Mesenchymal stem cell (in vitro differentiated cells and primary cell): Measurements from ENCODE around the gene CNBP.

Source experiments
- DNase-seq: peaks from one replicate; pipeline ENCODE4 v3.0.0-alpha.2; 2013
- H2AFZ ChIP-seq: one replicate; pipeline ENCODE4 v1.6.1; 2013; ENCODE audit warnings: low read depth, mild to moderate bottlenecking, control low read depth, inconsistent platforms, low read length, moderate library complexity
- H2AK5ac ChIP-seq: 2 replicates; pipeline ENCODE4 v1.6.1; 2013; ENCODE audit warnings: low read length, moderate library complexity, mild to moderate bottlenecking, inconsistent platforms; ENCODE audit not compliant: severe bottlenecking
- H2BK120ac ChIP-seq: one replicate; pipeline ENCODE4 v1.6.1; 2013; ENCODE audit warnings: low read depth, mild to moderate bottlenecking, inconsistent platforms, low read length, moderate library complexity
- H2BK12ac ChIP-seq, 2 experiments: one replicate each; pipeline ENCODE4 v1.6.1; 2013; ENCODE audit warnings: inconsistent platforms in 2 of 2, low read length in 2 of 2, mild to moderate bottlenecking in 2 of 2, moderate library complexity in 2 of 2, control low read depth in 1 of 2
- H2BK15ac ChIP-seq: one replicate; pipeline ENCODE4 v1.6.1; 2013; ENCODE audit warnings: mild to moderate bottlenecking, low read depth, inconsistent platforms; ENCODE audit not compliant: poor library complexity, severe bottlenecking
- H2BK5ac ChIP-seq: 2 replicates; pipeline ENCODE4 v1.6.1; 2013; ENCODE audit warnings: low read depth, mild to moderate bottlenecking, low read length, control low read depth, inconsistent platforms; ENCODE audit not compliant: poor library complexity, severe bottlenecking
- H3K14ac ChIP-seq, 2 experiments: one replicate each; pipeline ENCODE4 v1.6.1; 2013; ENCODE audit warnings: inconsistent platforms in 2 of 2, low read length in 2 of 2, control low read depth in 1 of 2, mild to moderate bottlenecking in 1 of 2, moderate library complexity in 1 of 2
- H3K18ac ChIP-seq, 2 experiments: one replicate each; pipeline ENCODE4 v1.6.1; 2013; ENCODE audit warnings: inconsistent platforms in 2 of 2, low read length in 2 of 2, control low read depth in 1 of 2, low read depth in 1 of 2, mild to moderate bottlenecking in 1 of 2
- H3K23ac ChIP-seq, 2 experiments: one replicate each; pipeline ENCODE4 v1.6.1; 2013; ENCODE audit warnings: inconsistent platforms in 2 of 2, low read length in 2 of 2, mild to moderate bottlenecking in 2 of 2, moderate library complexity in 2 of 2, control low read depth in 1 of 2
- H3K27ac ChIP-seq: 2 replicates; pipeline ENCODE4 v1.5.1; 2013; ENCODE audit warnings: mild to moderate bottlenecking, moderate library complexity, low read length, control low read depth, inconsistent platforms; ENCODE audit not compliant: poor library complexity, severe bottlenecking
- H3K27me3 ChIP-seq, 2 experiments: 2 replicates each; pipeline versions ENCODE4 v1.6.1 to v1.7.0; 2013; ENCODE audit warnings: low read length in 2 of 2, mild to moderate bottlenecking in 2 of 2, moderate library complexity in 2 of 2, control low read depth in 1 of 2, inconsistent platforms in 1 of 2; ENCODE audit not compliant: control insufficient read depth in 1 of 2, insufficient read depth in 1 of 2
- H3K36me3 ChIP-seq, 2 experiments: 2 replicates each; pipeline versions ENCODE4 v1.6.1 to v1.7.0; 2013; ENCODE audit warnings: low read length in 2 of 2, control low read depth in 1 of 2, inconsistent platforms in 1 of 2, low read depth in 1 of 2, mild to moderate bottlenecking in 1 of 2; ENCODE audit not compliant: insufficient read depth in 2 of 2, control insufficient read depth in 1 of 2
- H3K4ac ChIP-seq, 2 experiments: one replicate each; pipeline ENCODE4 v1.6.1; 2013; ENCODE audit warnings: inconsistent platforms in 2 of 2, low read length in 2 of 2, mild to moderate bottlenecking in 2 of 2, moderate library complexity in 2 of 2, control low read depth in 1 of 2, low read depth in 1 of 2
- H3K4me1 ChIP-seq: 2 replicates; pipeline ENCODE4 v1.6.1; 2013; ENCODE audit warnings: low read depth, low read length, control low read depth; ENCODE audit not compliant: control insufficient read depth, insufficient read depth
- H3K4me2 ChIP-seq: 2 replicates; pipeline ENCODE4 v1.6.1; 2013; ENCODE audit warnings: low read length, mild to moderate bottlenecking, inconsistent platforms; ENCODE audit not compliant: poor library complexity, severe bottlenecking
- H3K4me3 ChIP-seq, 2 experiments: 2 replicates each; pipeline versions ENCODE4 v1.5.1 to v1.7.0; 2013; ENCODE audit warnings: low read length in 2 of 2, mild to moderate bottlenecking in 2 of 2, control low read depth in 1 of 2, low read depth in 1 of 2; ENCODE audit not compliant: insufficient read depth in 1 of 2
- H3K79me1 ChIP-seq: replicated peaks from 2 replicates; pipeline ENCODE4 v1.6.1; 2013; ENCODE audit warnings: mild to moderate bottlenecking, control low read depth, low read length, inconsistent platforms; ENCODE audit not compliant: poor library complexity, severe bottlenecking
- H3K9ac ChIP-seq: 2 replicates; pipeline ENCODE4 v1.7.0; 2013; ENCODE audit warnings: mild to moderate bottlenecking, low read length, moderate library complexity
- H3K9me3 ChIP-seq: 2 replicates; pipeline ENCODE4 v1.7.0; 2013; ENCODE audit warnings: mild to moderate bottlenecking, low read length; ENCODE audit not compliant: control insufficient read depth
- H4K8ac ChIP-seq: one replicate; pipeline ENCODE4 v1.6.1; 2013; ENCODE audit warnings: inconsistent platforms, mild to moderate bottlenecking, low read length, moderate library complexity
- H4K91ac ChIP-seq: one replicate; pipeline ENCODE4 v1.6.1; 2013; ENCODE audit warnings: mild to moderate bottlenecking, low read length, inconsistent platforms
- WGBS: methylation state at CpG from one replicate; pipeline ENCODE4 v1.1.7; 2013; ENCODE audit warnings: mixed read lengths; 5-methylcytosine and 5-hydroxymethylcytosine counted together

The CNBP gene

GRCh38 chr3:129164500-129164899 is 19.2 kb downstream of the CNBP start:
- Histone ChIP-seq H3K4me3 (no peak overlapping the region), H3K18ac (no peak overlapping the region)

GRCh38 chr3:129162729-129163579 is 20.7 kb downstream of the CNBP start:
- Histone ChIP-seq H2AK5ac (no peak overlapping the region), H3K14ac (no peak overlapping the region), H3K4ac (no peak overlapping the region), H3K23ac (no peak overlapping the region), H4K91ac (no peak overlapping the region), H3K4me1 (peaks cover 6% of the 10 kb centered on the region), H3K27me3 (no peaks in the 10 kb centered on the region), H3K79me1 (peaks cover 19% of the 10 kb centered on the region), H3K9me3 (no peaks in the 10 kb centered on the region), H3K18ac (no peak overlapping the region), H2BK15ac (no peak overlapping the region), H3K27ac (no peak overlapping the region), H2BK120ac (no peak overlapping the region), H2AFZ (no peak overlapping the region), H3K4me3 (no peak overlapping the region), H4K8ac (no peak overlapping the region), H3K9ac (peak overlapping the region; percentile 98), H3K36me3 (peaks cover 23 to 44% of the 10 kb centered on the region in 2 experiments), H3K4me2 (no peak overlapping the region), H2BK5ac (no peak overlapping the region), H2BK12ac (no peak overlapping the region)
- DNase-seq = peak; percentile 29
- 83% methylated on average over 4 of the region's 5 CpGs for WGBS

More at GRCh38 chr3:129164500-129164899, 19.2 kb downstream of the CNBP start:
- Histone ChIP-seq H2AK5ac (no peak overlapping the region), H2BK120ac (no peak overlapping the region), H2BK12ac (no peak overlapping the region), H4K8ac (no peak overlapping the region), H3K36me3 (peaks cover 19 to 44% of the 10 kb centered on the region in 2 experiments), H3K9me3 (no peaks in the 10 kb centered on the region), H3K27me3 (no peaks in the 10 kb centered on the region), H3K9ac (no peak overlapping the region), H3K4me2 (no peak overlapping the region), H3K14ac (no peak overlapping the region), H2BK15ac (no peak overlapping the region), H2BK5ac (no peak overlapping the region), H3K27ac (peak overlapping the region; percentile 48), H3K4me1 (peaks cover 6% of the 10 kb centered on the region), H4K91ac (no peak overlapping the region), H3K23ac (no peak overlapping the region), H3K4ac (no peak overlapping the region), H2AFZ (no peak overlapping the region), H3K79me1 (peaks cover 15% of the 10 kb centered on the region)
- no peak for DNase-seq
- WGBS = 95% methylated on average over 5 of the region's 7 CpGs

- H3K9me3 ChIP-seq = no peaks in the 10 kb centered on the region
- no peak overlapping the region for H2BK12ac ChIP-seq
- H2AFZ ChIP-seq = no peak overlapping the region
- H3K18ac ChIP-seq = peak overlapping the region; percentile 16 to 28
- peak overlapping the region; percentile 74 to 93 for H3K4me3 ChIP-seq
- peaks cover 18% of the 10 kb centered on the region for H3K79me1 ChIP-seq
- peaks cover 6% of the 10 kb centered on the region for H3K4me1 ChIP-seq
- peak overlapping the region; percentile 83 for H3K4me2 ChIP-seq
- DNase-seq = no peak
- peak overlapping the region; percentile 98 for H3K27ac ChIP-seq
- peak overlapping the region; percentile 62 for H4K91ac ChIP-seq
- no peaks in the 10 kb centered on the region for H3K27me3 ChIP-seq
- peak overlapping the region in 1 of 2 experiments; percentile 3 for H3K4ac ChIP-seq
- H3K36me3 ChIP-seq = peaks cover 28 to 42% of the 10 kb centered on the region in 2 experiments
- H3K23ac ChIP-seq = no peak overlapping the region
- H3K9ac ChIP-seq = peak overlapping the region; percentile 98
- 14% methylated on average over 12 of the region's 12 CpGs for WGBS
- H3K14ac ChIP-seq = peak overlapping the region in 1 of 2 experiments; percentile 6
- H2BK15ac ChIP-seq = no peak overlapping the region
- no peak overlapping the region for H2BK5ac ChIP-seq
- H2BK120ac ChIP-seq = no peak overlapping the region
- H2AK5ac ChIP-seq = peak overlapping the region; percentile 31
- peak overlapping the region; percentile 81 for H4K8ac ChIP-seq
Measured at GRCh38 chr3:129161860-129162271, 21.8 kb downstream of the CNBP start.
